NB4 (cell line): ENCODE results near the gene CHD6.

ENCODE experiments used
- MYC ChIP-seq: IDR thresholded peaks from 2 replicates; pipeline ENCODE4 v1.6.1; 2011; ENCODE audit warnings: low read depth, low read length
- POLR2A ChIP-seq: IDR thresholded peaks from 2 replicates; pipeline ENCODE4 v1.6.1; 2011; ENCODE audit warnings: mild to moderate bottlenecking; ENCODE audit not compliant: insufficient read length; ENCODE audit errors: extremely low read depth
- TF ChIP-seq, protein P1 (sequence below): IDR thresholded peaks from 2 replicates; pipeline ENCODE4 v1.6.1; 2011; ENCODE audit warnings: low read depth, low read length
- TF ChIP-seq, protein P2 (sequence below): IDR thresholded peaks from one replicate; pipeline ENCODE4 v1.5.1; 2012; ENCODE audit warnings: low read depth, low read length

GRCh38 chr20:41657655-41658054, 39.5 kb upstream of the CHD6 start:
- TF ChIP-seq, protein P1, sequence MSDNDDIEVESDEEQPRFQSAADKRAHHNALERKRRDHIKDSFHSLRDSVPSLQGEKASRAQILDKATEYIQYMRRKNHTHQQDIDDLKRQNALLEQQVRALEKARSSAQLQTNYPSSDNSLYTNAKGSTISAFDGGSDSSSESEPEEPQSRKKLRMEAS = no peak
- TF ChIP-seq POLR2A (no peak), MYC (no peak)
- TF ChIP-seq, protein P2, sequence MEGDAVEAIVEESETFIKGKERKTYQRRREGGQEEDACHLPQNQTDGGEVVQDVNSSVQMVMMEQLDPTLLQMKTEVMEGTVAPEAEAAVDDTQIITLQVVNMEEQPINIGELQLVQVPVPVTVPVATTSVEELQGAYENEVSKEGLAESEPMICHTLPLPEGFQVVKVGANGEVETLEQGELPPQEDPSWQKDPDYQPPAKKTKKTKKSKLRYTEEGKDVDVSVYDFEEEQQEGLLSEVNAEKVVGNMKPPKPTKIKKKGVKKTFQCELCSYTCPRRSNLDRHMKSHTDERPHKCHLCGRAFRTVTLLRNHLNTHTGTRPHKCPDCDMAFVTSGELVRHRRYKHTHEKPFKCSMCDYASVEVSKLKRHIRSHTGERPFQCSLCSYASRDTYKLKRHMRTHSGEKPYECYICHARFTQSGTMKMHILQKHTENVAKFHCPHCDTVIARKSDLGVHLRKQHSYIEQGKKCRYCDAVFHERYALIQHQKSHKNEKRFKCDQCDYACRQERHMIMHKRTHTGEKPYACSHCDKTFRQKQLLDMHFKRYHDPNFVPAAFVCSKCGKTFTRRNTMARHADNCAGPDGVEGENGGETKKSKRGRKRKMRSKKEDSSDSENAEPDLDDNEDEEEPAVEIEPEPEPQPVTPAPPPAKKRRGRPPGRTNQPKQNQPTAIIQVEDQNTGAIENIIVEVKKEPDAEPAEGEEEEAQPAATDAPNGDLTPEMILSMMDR = no peak
